ENCODE measurements around the gene TMEM108.

Gene TMEM108

DNA sequence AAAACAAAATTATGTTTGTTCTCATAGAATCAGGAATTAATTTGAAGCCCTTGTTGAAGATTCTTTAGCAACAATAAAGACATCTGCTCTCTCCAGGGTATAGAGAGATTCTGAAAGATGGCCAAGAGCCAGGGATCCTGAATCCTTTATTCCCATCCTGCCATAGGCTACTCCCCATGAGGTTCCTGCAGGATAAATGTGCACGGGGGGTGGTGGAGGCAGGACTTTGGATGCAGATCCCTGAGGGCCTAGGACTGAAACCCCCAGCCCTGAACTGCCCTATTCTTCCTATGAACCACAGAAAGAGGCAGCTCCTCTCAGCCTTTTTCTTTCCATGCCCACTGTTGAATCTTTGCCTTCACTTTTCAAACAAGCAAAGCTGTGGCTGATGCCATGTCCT lies 17.1 kb downstream of the TMEM108 start:
- no peak overlapping the region for H3K4me3 ChIP-seq (ENCODE audit: low read depth, low read length)
- no peak for DNase-seq (ENCODE audit: low read depth)
- TF ChIP-seq, protein P1, sequence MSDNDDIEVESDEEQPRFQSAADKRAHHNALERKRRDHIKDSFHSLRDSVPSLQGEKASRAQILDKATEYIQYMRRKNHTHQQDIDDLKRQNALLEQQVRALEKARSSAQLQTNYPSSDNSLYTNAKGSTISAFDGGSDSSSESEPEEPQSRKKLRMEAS (IDR thresholded peaks at IDR 0.05; ENCODE audit: low read depth, low read length) = no peak
- TF ChIP-seq, protein P2, sequence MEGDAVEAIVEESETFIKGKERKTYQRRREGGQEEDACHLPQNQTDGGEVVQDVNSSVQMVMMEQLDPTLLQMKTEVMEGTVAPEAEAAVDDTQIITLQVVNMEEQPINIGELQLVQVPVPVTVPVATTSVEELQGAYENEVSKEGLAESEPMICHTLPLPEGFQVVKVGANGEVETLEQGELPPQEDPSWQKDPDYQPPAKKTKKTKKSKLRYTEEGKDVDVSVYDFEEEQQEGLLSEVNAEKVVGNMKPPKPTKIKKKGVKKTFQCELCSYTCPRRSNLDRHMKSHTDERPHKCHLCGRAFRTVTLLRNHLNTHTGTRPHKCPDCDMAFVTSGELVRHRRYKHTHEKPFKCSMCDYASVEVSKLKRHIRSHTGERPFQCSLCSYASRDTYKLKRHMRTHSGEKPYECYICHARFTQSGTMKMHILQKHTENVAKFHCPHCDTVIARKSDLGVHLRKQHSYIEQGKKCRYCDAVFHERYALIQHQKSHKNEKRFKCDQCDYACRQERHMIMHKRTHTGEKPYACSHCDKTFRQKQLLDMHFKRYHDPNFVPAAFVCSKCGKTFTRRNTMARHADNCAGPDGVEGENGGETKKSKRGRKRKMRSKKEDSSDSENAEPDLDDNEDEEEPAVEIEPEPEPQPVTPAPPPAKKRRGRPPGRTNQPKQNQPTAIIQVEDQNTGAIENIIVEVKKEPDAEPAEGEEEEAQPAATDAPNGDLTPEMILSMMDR (IDR thresholded peaks at IDR 0.05; ENCODE audit: low read depth, low read length) = no peak
- TF ChIP-seq MYC (IDR thresholded peaks at IDR 0.05; ENCODE audit: low read depth, low read length) (no peak), POLR2A (IDR thresholded peaks at IDR 0.05; ENCODE audit: extremely low read depth, insufficient read length) (no peak)

DNA sequence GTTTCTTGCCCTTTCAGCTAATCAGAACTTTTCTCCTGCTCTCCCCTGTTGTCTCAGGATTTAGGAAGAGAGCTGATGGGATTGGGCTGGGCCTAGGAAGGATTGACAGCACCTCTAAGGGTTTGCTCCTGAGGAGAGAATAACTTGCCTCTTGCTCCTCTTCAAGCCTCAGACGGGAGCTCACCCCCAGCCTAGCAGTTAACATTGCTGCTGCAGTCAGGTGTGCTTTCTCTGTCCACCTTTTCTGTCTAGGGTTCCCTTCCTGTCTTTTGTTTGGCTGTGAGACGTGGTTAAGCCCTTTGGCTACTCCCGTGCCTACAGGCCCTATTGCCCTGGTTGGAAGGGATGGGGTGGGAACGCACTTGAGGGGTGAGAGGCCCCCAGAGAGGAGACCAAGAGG lies 20.1 kb downstream of the TMEM108 start:
- H3K4me3 ChIP-seq (ENCODE audit: low read depth, low read length) = no peak overlapping the region
- no peak for DNase-seq (ENCODE audit: low read depth)
- TF ChIP-seq, protein P2 (IDR thresholded peaks at IDR 0.05; ENCODE audit: low read depth, low read length) = no peak
- TF ChIP-seq, protein P1 (IDR thresholded peaks at IDR 0.05; ENCODE audit: low read depth, low read length) = no peak
- TF ChIP-seq POLR2A (IDR thresholded peaks at IDR 0.05; ENCODE audit: extremely low read depth, insufficient read length) (no peak), MYC (IDR thresholded peaks at IDR 0.05; ENCODE audit: low read depth, low read length) (no peak)

DNA sequence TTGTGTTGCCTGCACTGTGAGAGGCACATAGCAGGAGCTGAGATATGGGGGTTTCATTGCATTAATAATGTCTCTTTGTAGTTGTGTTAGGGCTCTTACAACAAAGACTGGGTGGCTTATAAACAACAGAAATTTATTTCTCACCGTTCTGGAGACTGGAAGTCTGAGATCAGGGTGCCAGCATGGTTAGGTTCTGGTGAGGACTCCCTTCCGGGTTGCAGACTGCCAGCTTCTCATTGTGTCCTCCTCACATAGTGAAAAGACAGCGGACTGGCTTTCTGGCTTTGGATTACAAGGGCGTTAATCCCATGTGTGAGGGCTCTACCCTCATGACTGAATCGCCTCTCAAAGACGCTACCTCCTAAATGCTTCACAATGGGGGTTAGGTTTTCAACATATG lies 20.6 kb downstream of the TMEM108 start:
- no peak overlapping the region for H3K4me3 ChIP-seq (ENCODE audit: low read depth, low read length)
- no peak for TF ChIP-seq MYC (IDR thresholded peaks at IDR 0.05; ENCODE audit: low read depth, low read length)
- no peak for TF ChIP-seq POLR2A (IDR thresholded peaks at IDR 0.05; ENCODE audit: extremely low read depth, insufficient read length)
- TF ChIP-seq, protein P1 (IDR thresholded peaks at IDR 0.05; ENCODE audit: low read depth, low read length) = no peak
- TF ChIP-seq, protein P2 (IDR thresholded peaks at IDR 0.05; ENCODE audit: low read depth, low read length) = no peak
- no peak for DNase-seq (ENCODE audit: low read depth)

DNA sequence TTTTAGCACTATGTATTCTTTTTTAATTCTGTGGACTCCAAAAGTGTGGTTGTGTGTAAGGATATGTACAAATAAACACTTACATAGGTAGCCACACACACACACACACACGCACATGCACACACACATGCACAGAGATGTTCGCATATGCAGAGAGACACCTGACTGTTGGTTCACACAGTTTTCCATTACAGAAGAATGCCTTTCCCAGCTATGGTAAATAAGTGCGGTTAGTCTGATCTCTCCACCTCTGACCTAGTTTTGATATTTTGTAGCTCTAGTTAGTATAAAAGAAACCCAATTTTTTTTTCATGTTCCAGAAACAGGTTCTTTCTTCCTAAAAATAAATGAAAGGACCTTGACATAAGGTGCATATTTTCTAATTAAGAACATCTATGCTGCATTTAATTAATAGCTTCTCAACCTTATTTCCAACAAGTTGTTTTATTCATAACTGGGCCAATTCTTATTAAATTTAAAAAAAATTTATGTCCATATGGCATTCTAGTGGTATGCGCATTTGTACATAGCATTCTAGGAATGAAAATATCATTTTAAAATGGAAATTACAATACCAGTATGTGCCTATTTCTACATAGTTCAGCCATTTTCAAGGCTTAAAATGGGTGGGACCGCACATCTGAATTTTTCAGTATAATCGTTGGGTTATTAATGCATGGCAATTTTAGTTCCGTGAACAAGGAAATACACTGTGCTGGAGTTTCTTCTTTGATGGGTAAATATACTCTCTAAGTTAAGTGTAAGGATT lies 27.2 kb downstream of the TMEM108 start:
- DNase-seq (ENCODE audit: low read depth) = no peak
- TF ChIP-seq, protein P1 (IDR thresholded peaks at IDR 0.05; ENCODE audit: low read depth, low read length) = no peak
- TF ChIP-seq POLR2A (IDR thresholded peaks at IDR 0.05; ENCODE audit: extremely low read depth, insufficient read length) (no peak), MYC (IDR thresholded peaks at IDR 0.05; ENCODE audit: low read depth, low read length) (no peak)
- TF ChIP-seq, protein P2 (IDR thresholded peaks at IDR 0.05; ENCODE audit: low read depth, low read length) = no peak
- no peak overlapping the region for H3K4me3 ChIP-seq (ENCODE audit: low read depth, low read length)

DNA sequence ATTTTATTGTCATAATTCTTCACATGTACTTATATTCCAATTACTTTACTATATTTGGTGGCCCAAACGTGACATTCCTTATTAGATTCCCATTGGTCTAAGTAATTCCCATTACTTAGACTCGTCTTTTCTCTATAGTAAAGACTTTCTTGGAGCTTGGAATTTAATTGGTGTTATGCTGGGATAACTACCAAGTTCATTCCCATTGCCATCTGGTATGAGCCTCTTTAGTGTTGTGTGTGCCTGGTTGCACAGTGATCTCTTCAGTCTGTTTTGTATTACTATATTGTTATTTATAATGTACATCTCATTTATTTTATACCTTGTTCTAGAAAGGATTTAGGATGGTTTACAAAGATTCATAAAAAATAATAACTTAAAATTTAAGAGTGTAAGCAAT lies 27.8 kb downstream of the TMEM108 start:
- TF ChIP-seq POLR2A (IDR thresholded peaks at IDR 0.05; ENCODE audit: extremely low read depth, insufficient read length) (no peak), MYC (IDR thresholded peaks at IDR 0.05; ENCODE audit: low read depth, low read length) (no peak)
- TF ChIP-seq, protein P2 (IDR thresholded peaks at IDR 0.05; ENCODE audit: low read depth, low read length) = no peak
- TF ChIP-seq, protein P1 (IDR thresholded peaks at IDR 0.05; ENCODE audit: low read depth, low read length) = no peak
- no peak for DNase-seq (ENCODE audit: low read depth)
- no peak overlapping the region for H3K4me3 ChIP-seq (ENCODE audit: low read depth, low read length)

Data from NB4 (cell line).